ENCODE results near the gene PAXIP1.

GRCh38 chr7:154915600-154915999, 87.3 kb downstream of the PAXIP1 start:
- TF ChIP-seq CTCF (conservative IDR thresholded peaks at IDR 0.05; ENCODE audit: low read depth, low read length) (no peak), EZH2 (IDR thresholded peaks at IDR 0.05; ENCODE audit: low read length, unreplicated experiment) (no peak), EZH2phosphoT487 (IDR thresholded peaks at IDR 0.05; ENCODE audit: borderline replicate concordance, low read length) (no peak)

All from PC-3 (cell line).